RWPE2 (cell line): ENCODE measurements around the gene PHF1.

ENCODE experiments used
- ATAC-seq: fragments of 200-7000 bp; cut with Tn5 transposase; 3 replicates; pipeline ENCODE4 v1.9.1; 2021; ENCODE audit warnings: low read depth
- DNase-seq: peaks from one replicate; pipeline ENCODE4 v3.0.0-alpha.2; 2020; ENCODE audit warnings: low spot score
- H3K27ac ChIP-seq: fragments of 450-650 bp; 2 replicates; pipeline ENCODE4 v1.5.1; 2017; ENCODE audit warnings: mild to moderate bottlenecking; ENCODE audit not compliant: poor library complexity, severe bottlenecking
- H3K27me3 ChIP-seq: fragments of 250-450 bp; sonication (Bioruptor Pico); 2 replicates; pipeline ENCODE4 v1.5.1; 2021; ENCODE audit warnings: mild to moderate bottlenecking, moderate library complexity; ENCODE audit not compliant: insufficient read depth, poor library complexity, severe bottlenecking
- H3K36me3 ChIP-seq: fragments of 250-450 bp; sonication (Bioruptor Pico); 2 replicates; pipeline ENCODE4 v1.5.1; 2020; ENCODE audit warnings: low read depth, mild to moderate bottlenecking, moderate library complexity
- H3K4me1 ChIP-seq: fragments of 250-450 bp; sonication (Bioruptor Pico); 2 replicates; pipeline ENCODE4 v1.5.1; 2021; ENCODE audit warnings: mild to moderate bottlenecking, moderate library complexity; ENCODE audit not compliant: insufficient read depth, poor library complexity, severe bottlenecking
- H3K4me3 ChIP-seq: fragments of 250-450 bp; sonication (Bioruptor Pico); 2 replicates; pipeline ENCODE4 v1.5.1; 2021; ENCODE audit warnings: mild to moderate bottlenecking, moderate library complexity; ENCODE audit not compliant: severe bottlenecking
- H3K9me3 ChIP-seq: fragments of 250-450 bp; sonication (Bioruptor Pico); 2 replicates; pipeline ENCODE4 v1.5.1; 2021; ENCODE audit warnings: mild to moderate bottlenecking, moderate library complexity; ENCODE audit not compliant: severe bottlenecking
- CTCF ChIP-seq: fragments of 450-650 bp; IDR thresholded peaks from one replicate; pipeline ENCODE4 v1.5.1; 2017; ENCODE audit warnings: mild to moderate bottlenecking, moderate library complexity; ENCODE audit not compliant: poor library complexity, severe bottlenecking

PHF1 gene

DNA sequence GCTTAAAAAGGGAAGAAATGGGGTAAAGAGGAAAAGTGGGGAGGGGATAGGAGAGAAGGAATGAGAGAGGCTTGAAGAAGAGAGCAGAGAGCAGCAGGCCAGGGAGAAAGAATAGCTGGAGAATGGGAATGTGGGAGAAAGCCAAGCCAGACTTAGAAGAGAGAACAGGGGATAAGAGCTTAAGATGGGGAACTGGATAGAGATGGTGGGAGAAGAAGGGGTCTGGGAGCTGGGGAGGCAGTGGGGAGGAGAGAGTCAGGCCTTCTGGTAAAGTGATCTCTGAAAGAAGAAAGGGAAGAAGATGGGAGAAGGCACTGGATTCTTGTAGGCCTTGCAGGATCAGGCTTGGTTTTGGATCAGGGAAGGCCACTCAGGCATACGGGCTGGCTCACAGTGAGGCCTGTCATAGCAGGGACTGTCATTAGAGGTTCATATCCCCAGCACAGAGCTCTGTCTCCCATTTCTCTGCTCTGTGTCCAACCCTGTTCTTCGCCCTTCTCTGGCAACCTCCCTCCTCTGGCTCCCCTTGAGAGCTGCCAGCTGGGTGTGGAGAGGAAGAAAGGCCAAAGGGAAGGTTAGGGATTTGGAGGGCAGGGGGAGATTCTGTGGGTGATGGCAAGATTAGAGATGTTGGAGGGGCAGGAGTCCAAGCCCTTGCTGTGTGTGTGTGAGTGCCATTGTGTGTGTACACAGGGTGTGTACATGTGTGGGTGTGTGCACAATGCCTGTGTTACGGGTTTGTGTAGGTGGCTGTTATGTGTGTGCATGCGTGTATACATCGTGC is 18.3 kb downstream of the PHF1 start:
- peaks cover 30% of the 10 kb centered on the region for H3K4me1 ChIP-seq

DNA sequence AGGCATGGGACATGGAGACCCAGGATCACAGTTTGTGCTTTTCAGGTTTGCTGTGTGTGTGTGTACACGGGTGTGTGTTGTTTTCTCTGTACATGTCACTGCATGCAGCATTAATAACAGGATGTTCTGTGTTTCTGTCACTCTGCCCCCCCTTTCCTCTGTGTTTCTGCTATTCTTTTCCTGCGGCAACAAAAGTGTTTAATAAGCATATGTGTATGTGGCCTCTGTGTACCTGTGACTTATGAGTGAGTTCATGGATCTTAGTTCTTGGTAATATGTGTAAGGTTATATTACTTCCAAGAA is 18.9 kb downstream of the PHF1 start:
- H3K4me3 ChIP-seq: no peak overlapping the region

More for the DNA sequence above, 18.3 kb downstream of the PHF1 start:
- Histone ChIP-seq H3K27me3 (no peaks in the 10 kb centered on the region), H3K27ac (peak overlapping the region; percentile 82), H3K9me3 (no peaks in the 10 kb centered on the region), H3K4me3 (no peak overlapping the region), H3K36me3 (no peaks in the 10 kb centered on the region)
- ATAC-seq: no peak
- peak; percentile 7 for TF ChIP-seq CTCF
- no peak for DNase-seq

GRCh38 chr6:33430334-33430733 is 19.5 kb downstream of the PHF1 start:
- Histone ChIP-seq H3K27ac (peak overlapping the region; percentile 82), H3K27me3 (no peaks in the 10 kb centered on the region), H3K9me3 (no peaks in the 10 kb centered on the region), H3K4me3 (no peak overlapping the region), H3K36me3 (0 out of 2 replicates have a peak, but pooled peaks cover 4% of the 10 kb centered on the region), H3K4me1 (peaks cover 30% of the 10 kb centered on the region)
- no peak for ATAC-seq
- no peak for TF ChIP-seq CTCF
- no peak for DNase-seq

More for the DNA sequence above, 18.9 kb downstream of the PHF1 start:
- Histone ChIP-seq H3K27ac (peak overlapping the region; percentile 82), H3K36me3 (no peaks in the 10 kb centered on the region), H3K4me1 (peaks cover 30% of the 10 kb centered on the region), H3K9me3 (no peaks in the 10 kb centered on the region), H3K27me3 (no peaks in the 10 kb centered on the region)
- ATAC-seq (no peak), DNase-seq (no peak)
- no peak for TF ChIP-seq CTCF

DNA sequence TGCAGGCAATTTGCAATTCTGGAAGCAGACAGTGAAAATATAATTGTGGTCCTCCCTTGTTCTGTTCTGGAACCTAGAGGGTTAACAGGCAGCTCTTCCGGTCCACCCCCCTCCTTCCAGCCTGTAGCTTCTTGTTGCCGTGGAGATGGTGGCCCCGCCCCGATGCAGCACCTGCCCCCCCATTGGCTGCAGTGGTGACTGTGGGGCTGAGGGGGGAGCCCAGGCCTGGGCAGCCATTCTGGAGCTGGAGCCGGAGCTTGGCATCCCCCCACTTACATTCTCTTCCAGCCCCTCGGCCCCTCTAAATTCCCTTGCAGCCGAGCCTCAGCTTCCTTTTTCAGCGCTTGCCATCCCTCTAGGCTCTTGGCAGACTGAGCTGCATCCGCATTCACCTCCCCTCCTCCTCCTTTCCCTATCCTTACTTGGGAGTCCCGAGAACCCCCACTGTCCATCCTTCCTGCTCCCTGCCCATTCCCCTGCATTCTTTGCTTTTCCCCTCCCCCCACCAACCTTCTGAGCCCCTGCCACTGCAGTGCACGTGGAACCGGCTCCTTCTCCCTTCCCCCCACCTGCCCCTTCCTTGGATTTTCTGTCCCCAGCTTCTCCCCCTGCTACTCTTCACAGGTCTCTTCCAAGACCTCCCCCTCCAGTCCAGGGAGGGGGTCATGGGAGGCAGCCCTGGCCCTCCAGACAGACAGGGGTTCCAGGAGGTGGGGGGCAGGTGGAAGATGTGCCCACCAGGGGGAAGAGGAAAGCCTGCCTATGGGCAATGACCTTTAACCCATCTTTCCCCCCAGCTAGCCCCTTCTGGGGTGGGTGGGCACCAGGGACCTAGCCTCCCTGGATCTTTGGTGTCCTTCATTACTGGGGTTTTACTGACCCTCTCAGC is 20.4 kb downstream of the PHF1 start:
- no peak overlapping the region for H3K27ac ChIP-seq
- no peaks in the 10 kb centered on the region for H3K9me3 ChIP-seq
- DNase-seq: no peak
- no peak for TF ChIP-seq CTCF
- ATAC-seq: 0 out of 3 replicates have a peak, but pooled peaks have one; percentile 28
- H3K27me3 ChIP-seq: no peaks in the 10 kb centered on the region
- H3K4me1 ChIP-seq: peaks cover 30% of the 10 kb centered on the region
- peaks cover 10% of the 10 kb centered on the region for H3K36me3 ChIP-seq
- H3K4me3 ChIP-seq: no peak overlapping the region
